Measurements from ENCODE around the gene NRBP1.
A peak's percentile ranks its signal among the peaks of the same experiment; 100 is the strongest.

NRBP1 gene

GRCh38 chr2:27489498-27490397 lies 61.3 kb downstream of the NRBP1 start, which contains the start of gene IFT172:
IFT172 (minus strand) TSS chr2:27489743; CDS start chr2:27489653, 90 bp downstream.
- peak; percentile 88 for DNase-seq (ENCODE audit: low read depth in 2 of 2)

Measured in fibroblast of skin of left biceps (primary cell).